Renal cortical epithelial cell (primary cell): ENCODE data around the gene KDM8. TPM values are rescaled to one million over a fixed set of nuclear protein-coding genes. Genes with fewer than 3 reads are reported as not detected.
A peak's percentile ranks its signal among the peaks of the same experiment; 100 is the strongest.
"Not testable (repeated sequence)": the region's sequence is repeated elsewhere in the genome, so short reads cannot be mapped to it uniquely, and the experiment has no call there.

Experiments used
- DNase-seq: peaks from one replicate; pipeline ENCODE4 v3.0.0-alpha.2; 2011; ENCODE audit warnings: low read depth
- total RNA-seq: library from RNA; depleted of rRNA; stranded (reverse); fragments of >200 nt; gene quantifications from 2 replicates; pipeline ENCODE4 v1.2.3, GENCODE V29; 2014

The KDM8 gene
- total RNA-seq, 1 donor from 2014 or later: 4.3 TPM

DNA sequence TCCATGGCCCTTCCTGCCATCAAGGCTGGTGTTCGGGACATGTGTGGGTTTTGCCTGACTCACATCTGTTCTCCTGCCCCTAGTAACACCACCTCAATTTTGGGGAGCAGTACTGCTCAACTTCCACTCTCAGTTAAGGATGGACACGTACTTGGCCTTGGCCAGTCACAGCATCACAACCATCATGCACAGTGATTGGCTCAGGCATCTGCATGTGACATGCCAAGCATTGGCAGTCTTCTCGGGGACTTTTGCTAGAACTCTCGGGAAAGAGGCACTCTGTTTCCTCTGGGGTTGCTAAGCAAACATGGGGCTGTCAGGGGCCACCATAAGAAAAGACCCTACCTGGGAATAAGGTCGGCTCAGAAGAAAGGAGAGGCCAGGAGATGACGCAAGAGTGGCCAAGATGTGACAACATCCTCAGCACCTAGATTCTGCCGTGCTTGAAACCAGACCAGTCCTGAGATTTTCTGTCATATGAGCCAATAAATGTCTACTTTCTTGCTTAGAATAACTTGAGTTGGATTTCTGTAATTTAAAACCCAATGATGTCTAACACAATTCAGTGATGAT, 11.9 kb upstream of the KDM8 start:
- no peak for DNase-seq

DNA sequence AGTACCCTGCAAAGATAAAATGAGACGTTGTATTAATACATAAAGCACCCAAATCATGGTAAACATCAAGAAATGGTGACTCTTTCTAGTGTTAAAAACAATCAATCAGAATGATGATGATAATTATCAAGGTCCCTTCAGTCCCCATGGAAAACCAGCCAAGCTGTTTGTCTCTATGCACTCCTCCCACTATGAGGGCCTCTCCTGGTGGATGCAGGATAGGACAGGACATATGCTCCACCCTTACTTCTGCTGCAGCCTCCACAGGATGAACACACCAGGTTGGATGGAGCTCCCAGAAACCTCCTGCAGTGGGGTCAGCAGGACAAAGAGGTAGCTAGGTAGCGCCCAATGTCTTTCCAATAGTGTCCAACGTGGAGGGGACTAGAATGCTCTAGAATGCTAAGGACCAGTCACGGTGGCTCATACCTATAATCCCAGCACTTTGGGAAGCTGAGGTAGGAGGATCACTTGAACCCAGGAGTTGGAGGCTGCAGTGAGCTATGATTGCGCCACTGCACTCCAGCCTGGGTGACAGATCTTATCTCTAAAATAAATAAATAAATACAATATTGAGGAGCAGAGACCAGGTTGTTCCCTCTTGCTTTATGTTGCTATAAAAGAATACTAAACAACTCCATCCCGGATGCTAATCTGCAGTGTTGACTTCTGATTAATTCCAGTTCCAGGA, 9.9 kb upstream of the KDM8 start:
- no peak for DNase-seq

DNA sequence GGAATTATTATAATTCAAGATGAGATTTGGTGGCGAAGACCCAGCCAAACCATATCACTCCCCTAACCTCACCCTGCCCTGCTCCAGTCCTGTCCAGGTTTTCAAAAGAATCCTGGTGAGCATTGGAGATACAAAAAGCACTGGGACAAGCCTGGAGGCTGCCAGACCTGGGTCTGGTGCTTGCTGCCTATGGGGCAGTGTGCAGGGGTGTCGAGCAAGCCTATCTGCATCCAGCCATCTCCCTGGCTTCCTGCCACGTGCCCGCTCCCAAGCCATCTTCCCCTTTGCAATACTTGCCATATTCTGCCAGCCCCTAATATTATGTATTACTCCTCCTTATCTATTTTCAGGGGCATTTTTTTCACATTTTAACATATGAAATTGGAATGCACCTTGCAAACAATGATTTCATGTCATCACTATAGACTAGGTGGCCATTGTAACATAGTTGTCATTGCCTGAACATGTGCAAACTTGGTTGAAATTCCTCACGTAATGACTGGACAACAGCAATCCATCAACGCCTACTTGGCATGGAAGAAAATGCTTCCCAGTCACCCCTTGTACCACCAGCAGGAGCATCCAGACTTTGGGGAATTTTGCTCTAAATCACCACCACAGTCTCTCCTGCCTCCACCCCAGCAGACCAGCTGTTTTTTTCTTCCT, 8.1 kb upstream of the KDM8 start:
- DNase-seq: no peak

DNA sequence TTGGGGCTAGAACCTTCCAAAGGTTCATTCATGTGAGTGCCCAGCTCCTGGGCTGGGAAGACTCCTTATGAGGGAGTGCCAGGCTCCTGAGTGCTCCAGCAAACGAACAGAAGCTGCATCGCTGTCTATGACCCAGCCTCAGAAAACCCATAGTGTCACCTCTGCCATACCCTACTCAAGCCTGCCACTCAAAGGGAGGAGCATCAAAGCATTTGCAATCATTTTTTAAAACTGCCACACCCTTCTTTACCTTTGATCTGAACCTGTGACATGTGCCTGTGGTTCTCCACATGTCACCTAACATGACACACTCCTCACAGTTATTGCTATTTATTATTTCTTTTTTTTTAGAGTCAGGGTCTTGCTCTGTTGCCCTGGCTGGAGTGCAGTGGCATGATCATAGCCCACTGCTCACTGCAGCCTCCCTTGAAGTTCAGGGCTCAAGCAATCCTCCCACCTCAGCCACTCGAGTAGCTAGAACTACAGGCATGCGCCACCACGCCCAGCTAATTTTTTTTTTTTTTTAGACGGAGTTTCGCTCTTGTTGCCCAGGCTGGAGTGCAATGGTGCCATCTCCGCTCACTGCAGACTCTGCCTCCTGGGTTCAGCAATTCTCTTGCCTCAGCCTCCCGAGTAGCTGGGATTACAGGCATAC, 7.3 kb upstream of the KDM8 start:
- no peak for DNase-seq

DNA sequence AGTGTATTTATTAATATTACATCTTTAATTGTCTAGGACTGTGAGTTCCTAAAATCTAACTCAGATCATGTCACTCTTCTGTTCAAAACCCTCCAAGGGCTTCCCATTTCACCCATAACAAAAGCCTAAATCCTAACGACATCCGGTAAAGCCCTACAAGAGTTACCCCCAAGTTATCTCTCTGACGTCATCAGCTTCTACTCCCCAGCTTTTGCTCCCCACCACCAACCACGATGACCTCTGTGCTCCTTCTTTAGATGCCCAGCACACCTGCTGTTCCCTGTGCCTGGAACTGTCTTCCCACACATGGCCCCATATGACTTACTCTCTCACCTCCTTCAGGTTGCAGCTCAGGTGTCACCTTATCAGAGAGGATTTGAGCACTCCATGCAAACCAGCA, 6.3 kb upstream of the KDM8 start:
- DNase-seq: no peak

DNA sequence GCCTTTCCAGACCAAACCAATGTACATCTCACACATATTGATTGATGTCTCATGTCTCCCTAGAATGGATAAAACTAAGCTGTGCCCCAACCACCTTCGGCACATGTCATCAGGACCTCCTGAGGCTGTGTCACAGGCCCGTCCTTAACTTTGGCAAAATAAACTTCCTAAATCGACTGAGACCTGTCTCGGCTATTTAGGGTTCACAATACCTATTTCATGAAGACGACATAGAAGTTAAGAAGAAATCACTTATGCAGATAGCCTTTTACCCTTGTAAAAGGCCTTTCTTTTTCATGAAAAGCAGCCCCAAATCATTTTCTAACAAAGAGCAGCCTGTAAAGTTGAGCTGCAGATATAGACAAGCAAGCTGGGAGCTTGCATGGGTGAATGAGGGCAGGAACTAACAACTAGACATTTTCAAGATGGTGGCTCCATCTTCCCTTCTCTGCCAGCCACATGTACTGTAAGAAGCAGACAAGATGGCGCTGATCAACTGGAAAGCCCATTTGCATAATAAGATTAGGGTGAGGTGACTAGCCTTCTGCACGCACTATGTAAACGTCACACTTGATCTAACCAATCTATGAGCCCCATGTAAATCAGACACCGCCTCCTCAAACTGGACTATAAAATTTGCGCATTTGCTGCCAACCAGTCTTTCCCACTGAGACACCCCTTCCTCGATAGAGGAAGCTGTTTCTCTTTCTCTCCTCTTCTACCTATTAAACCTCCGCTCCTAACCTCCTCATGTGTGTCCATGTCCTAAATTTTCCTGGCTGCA, 4.7 kb upstream of the KDM8 start:
- no peak for DNase-seq

DNA sequence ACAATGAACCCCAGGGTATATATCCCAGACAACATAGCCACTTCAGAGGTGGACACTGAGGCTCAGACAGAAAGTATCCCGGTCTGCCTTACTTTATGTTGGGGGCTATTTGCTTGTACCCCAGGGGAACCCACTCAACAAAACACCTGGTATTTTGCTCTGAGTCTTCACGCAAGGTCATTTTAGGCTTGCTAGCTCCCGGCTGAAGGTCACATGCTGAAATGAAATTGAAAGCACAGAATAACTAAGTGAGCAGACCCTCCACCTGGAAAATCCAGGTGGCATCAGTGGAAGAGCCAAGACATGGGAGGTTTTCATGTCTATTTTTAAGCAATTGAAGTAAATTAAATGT, 4.1 kb upstream of the KDM8 start:
- no peak for DNase-seq

DNA sequence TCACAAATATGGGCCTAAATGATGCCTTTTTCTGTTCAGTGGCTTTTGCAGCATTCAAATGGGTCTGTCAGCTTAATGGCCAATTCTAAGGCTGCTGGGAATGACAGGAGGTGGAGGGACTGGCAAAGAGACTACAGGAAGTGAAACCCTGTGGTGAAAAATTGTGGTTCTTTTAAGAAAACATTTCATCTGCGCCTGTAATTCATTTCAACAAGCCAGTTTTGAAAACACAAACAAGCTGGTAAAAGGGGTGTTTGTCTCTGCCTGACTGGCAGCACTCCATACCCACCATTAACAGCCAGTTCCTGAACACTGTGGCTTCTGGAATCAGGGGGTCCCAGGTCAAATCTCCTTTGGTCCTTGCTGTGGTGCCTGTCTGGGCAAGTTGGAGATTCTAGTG, 3.6 kb upstream of the KDM8 start:
- peak; percentile 7 for DNase-seq

DNA sequence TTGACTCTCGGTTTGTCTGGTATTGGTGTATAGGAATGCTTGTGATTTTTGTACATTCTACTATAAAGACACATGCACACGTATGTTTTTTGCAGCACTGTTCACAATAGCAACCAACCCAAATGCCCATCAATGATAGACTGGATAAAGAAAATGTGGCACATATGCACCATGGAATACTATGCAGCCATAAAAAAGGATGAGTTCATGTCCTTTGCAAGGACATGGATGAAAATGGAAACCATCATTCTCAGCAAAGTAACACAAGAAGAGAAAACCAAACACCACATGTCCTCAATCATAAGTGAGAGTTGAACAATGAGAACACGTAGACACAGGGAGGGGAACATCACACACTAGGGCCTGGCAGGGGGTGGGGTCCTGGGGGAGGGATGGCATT, 2.4 kb upstream of the KDM8 start:
- not testable (repeated sequence) for DNase-seq

DNA sequence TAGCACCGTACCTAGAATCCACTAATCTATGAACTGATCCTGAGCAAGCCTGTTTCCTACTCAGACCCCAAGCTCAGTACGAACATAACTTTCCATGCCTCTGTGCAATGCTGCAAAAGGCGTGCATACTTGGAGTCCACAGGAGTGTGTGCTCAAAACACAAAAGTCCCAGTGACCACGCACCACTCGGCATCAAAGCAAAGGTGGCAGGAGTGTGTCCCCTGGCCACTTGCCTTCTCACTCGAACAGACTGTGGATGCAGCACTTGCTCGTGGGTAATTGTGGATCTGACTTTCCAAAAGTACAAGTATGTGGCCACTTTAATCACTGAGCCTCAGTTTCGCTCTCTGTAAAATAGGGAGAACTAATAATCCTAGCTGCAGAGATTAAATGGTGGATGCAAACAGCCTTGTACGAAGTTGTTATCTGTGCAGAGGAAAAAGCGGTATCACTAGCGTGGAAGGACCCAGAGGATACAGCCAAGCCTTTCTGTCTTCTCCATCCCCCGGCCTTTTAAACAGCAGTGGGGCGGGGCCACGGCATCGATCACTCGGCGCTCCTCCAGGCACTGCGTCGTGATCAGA, 311 bp upstream of the KDM8 start:
- DNase-seq: no peak

DNA sequence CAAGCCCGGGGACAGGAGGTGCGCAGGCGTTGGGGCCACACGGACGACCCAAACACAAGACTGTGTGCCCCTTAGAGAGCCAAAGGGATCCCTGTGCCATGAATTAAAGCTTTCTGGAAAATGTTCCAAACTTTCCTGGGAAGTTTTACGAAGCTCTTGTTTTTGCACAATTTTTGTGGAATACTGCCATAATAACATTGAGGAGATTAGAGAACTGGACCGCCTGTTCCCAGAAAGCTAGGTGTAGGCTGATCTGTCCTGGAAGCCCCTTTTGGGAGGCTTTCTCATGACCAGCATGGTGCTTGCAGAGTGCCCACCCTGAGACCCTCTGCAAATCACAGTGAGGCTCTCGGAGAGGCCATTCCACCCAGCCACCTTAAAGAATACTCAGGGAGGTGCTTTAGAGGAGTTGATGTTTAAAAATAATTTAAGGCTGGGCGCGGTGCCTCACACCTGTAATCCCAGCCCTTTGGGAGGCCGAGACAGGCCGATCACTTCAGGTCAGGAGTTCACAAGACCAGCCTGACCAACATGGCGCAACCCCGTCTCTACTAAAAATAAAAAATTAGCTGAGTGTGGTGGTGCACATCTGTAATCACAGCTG, 1.1 kb downstream of the KDM8 start:
- no peak for DNase-seq

DNA sequence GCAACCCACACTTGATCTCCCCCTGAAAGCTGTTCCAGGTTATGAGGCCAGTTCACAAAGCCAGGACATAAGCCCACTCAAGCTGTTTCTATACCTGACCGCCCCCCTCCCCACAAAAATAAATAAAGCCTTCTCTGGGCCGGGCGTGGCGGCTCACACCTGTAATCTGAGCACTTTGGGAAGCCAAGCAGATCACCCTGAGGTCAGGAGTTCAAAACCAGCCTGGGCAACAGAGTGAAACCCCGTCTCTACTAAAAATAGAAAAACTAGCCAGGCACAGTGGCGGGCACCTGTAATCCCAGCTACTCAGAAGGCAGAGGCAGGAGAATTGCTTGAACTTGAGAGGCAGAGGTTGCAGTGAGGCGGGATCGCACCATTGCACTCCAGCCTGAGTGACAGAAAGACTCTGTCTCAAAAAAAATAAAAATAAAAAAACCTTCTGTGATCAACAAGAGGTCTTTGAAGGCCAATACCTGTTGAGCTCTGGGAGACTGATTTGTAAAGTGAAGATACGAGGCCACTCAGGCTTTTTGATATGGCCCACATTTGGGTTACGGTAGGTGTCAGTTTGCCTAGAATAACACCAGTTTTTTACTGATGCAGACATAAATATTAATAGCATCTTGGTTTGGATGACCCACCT, 2.2 kb downstream of the KDM8 start:
- no peak for DNase-seq

DNA sequence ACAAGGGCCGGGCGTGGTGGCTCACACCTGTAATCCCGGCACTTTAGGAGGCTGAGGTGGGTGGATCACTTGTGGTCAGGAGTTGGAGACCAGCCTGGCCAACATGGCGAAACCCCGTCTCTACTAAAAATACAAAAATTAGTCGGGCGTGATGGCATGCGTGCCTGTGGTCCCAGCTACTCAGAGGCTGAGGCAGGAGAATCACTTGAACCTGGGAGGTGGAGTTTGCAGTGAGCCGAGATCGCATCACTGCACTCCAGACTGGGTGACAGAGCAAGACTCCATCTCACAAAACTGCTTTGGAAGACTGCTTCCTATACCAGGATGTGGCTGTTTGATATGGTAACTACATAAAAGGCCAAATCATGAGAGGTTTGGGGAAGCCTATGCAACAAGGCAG, 3.8 kb downstream of the KDM8 start:
- peak; percentile 31 for DNase-seq

DNA sequence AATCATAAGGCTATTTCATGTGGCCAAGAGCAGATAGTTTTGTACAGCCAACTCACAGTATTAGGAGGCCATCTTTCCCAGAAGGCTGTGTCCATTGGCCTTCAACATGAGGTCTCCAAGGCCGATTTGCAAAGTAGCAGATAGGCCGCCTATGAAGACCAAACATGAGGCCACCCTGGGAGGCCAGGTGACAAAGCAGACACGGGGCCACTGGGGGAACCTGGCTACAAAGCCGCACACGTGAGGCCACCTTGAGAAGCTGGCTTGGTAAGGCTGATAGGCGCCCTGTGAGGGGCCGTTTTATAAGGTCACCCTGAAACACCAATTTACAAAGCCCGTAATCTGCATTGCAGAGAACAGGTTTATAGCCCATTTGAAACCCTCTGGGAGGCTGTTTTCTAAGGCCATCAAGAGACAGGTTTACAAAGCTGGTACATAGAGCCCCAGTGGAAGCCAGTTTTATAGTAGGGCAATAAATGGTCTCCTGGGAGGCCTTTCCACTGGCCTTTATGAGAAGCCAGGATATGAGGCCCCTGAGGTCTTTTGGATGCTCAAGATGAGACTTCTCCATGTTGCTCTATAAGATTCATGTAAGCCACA, 4.9 kb downstream of the KDM8 start:
- no peak for DNase-seq

DNA sequence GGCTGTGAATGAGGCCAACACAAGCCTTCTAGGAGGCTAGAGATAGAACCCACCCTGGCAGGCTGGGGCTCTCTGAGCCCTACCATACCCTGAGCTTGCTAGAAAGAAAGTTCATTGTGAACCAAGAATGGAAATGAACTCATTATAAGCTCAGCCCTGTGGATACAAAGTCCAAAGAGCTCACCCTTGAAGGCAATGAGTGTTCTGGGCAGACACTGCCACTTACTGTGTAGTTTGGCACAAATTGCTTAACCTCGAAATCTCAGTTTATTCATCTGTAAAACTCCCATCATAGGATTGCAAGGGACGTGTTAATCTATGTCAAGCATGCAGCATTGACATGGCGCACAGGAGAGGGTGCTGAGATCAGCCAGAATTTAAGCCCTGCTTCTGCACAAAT, 5.5 kb downstream of the KDM8 start:
- DNase-seq: peak; percentile 80

DNA sequence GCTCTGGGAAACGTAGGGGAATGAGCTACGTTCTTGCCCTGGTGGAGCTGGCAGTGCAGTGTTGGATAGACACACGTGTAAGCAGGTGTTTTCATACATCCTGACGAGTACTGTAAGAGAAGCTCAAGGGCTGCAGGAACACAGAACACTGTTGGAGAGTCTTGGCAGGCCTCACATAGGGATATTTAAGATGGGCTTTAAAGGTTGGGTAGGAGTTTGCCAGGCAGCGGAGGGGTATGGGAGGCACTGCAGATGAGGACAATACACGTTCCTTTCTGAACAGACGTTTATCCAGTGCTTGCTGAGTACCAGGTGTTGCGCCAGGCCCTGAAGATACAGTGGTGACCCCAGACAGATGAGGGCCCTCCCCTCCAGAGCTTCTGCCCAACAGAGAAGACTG, 6.3 kb downstream of the KDM8 start:
- DNase-seq: no peak

DNA sequence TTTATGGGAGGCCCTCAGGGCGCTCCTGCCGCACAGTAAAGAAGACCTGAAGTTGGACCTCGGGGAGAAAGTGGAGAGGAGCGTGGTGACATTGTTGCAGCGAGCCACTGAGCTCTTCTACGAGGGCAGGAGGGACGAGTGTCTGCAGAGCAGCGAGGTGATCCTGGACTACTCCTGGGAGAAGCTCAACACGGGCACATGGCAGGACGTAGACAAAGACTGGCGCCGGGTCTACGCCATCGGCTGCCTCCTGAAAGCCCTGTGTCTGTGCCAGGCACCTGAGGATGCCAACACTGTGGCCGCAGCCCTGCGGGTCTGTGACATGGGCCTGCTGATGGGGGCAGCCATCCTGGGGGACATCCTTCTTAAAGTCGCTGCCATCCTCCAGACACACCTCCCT, 6.8 kb downstream of the KDM8 start:
- no peak for DNase-seq

DNA sequence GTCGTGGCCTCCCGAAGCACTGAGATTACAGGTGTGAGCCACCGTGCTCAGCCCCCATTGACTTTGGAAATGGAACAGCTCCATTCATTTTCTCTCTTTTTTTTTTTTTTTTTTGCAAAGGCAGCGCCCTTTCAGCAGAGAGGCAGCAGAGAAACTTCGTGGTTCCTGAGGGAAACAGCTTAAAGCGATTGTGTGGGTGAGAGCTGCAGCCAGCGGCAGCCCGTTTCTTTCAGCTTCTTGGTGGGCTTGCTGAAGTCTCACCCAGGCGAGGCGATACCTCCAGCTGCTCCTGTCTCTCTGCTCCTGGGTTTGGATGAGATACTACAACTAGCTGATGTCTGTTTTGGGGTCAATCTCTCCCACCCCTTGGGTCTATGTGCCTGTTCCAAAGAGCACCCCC, 7.7 kb downstream of the KDM8 start:
- DNase-seq: no peak

DNA sequence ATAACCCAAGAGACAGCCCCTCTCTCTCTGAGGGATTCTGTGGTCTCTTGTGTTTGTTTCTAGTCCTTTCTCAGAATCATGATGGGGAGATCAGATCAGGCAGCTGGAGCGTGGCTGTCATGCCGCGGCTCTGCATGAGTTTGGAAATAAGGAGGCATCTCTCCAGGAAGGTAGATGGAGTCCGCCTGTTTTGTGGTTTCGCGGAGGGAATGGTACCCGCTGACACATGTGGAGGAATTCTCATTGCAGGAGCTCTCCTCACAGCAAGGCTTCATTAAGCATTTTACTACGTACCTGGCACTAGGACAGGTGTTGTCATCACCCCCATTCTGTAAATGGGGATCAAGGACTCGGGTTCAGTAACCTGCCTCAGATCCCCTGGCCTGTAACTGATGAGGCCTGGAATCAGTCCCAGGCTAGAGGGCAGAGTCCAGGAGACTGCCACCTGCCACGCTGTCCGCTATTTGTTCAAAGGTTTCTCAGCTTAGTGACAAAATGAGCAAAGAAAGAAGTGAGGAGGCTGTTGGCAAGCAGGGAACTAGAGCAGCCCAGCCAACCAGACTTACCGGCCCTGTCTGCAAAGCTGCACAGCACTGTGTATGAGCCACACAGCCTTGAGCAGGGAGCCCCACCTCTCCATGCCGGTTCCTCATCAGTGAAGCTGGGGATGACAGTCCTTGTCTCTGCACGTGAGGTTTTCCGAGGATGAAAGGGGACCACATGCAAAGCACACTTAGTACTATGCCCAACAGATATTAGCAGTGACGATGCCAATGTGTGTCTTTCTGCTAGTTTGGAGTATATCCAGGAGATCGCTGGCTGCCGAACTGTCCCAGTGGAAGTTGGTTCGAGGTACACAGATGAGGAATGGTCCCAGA, 11.0 kb downstream of the KDM8 start:
- DNase-seq: no peak

DNA sequence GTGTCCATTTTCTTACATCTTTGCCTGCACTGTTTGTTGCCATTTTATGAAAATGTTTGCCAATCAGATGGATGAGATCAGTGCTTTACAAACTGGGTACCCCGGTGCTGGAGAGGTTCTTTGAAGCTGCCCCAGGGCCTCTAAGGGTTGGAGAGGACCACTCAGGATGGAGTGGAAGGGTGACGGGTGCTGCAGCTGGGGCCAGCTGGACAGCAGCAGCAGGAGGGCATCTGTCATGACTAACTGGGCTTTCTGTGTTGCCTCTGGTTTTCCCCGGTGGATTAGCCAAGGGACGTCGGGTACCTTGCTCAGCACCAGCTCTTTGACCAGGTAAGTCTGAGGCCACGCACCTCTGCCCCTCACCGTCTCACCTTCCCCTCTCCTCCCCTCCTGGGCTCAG, 12.3 kb downstream of the KDM8 start:
- no peak for DNase-seq
